Measurements from ENCODE around the gene KLHL30.

KLHL30 gene

DNA sequence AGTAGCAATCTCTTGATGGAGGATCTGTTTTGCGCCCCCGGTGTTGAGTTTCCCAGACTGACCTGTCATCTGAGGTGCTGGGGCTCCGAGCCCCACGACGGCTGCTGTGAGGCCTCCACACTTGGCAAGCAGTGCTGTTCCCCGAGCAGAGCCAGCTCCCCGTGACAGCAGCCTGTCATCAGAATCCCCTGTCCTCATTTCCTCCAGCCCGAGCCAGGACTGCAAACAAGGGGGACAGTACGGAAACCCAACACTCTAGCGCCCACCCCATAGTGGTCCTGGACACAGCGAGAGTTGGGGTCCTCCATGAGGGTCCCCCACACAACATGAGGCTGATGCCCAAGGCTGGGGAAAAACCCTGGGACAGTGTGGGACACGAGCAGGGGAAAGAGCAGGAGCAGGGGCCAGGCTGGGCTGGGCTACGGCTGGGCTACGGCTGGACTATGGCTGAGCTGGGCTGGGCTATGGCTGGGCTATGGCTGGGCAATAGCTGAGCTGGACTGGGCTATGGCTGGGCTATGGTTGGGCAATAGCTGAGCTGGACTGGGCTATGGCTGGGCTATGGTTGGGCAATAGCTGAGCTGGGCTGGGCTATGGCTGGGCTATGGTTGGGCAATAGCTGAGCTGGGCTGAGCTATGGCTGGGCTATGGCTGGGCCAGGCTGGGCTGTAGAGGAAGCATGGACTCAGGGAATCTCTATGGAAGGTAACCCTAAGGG is 1.5 kb upstream of the KLHL30 start:
- TF ChIP-seq USF1 (IDR thresholded peaks at IDR 0.05) (no peak), TEAD4 (IDR thresholded peaks at IDR 0.05) (no peak), CEBPB (IDR thresholded peaks at IDR 0.05) (peak; percentile 86), TAF1 (IDR thresholded peaks at IDR 0.05; ENCODE audit: low read depth) (no peak)

DNA sequence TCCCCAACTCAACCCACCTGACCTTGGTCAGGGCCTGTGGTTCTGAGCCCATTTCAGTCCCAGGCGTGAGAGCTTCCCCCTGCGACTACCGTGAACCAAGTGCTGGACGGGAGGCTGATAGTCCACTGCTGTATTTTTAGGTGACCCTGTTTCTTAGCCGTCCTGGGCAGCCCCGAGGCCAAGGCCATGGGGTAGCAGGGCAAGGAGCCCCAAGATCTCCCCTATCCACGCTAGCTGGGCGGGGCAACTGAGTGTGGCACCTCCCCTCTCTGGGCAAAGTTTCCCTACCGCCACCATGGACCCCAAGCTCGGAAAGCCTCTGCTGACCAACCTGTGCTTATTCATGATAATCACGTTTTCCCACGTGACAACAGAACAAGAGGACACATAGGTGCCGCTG is 583 bp upstream of the KLHL30 start:
- no peak for TF ChIP-seq ZBTB7A (IDR thresholded peaks at IDR 0.05; ENCODE audit: low read depth)
- TF ChIP-seq, protein P1, sequence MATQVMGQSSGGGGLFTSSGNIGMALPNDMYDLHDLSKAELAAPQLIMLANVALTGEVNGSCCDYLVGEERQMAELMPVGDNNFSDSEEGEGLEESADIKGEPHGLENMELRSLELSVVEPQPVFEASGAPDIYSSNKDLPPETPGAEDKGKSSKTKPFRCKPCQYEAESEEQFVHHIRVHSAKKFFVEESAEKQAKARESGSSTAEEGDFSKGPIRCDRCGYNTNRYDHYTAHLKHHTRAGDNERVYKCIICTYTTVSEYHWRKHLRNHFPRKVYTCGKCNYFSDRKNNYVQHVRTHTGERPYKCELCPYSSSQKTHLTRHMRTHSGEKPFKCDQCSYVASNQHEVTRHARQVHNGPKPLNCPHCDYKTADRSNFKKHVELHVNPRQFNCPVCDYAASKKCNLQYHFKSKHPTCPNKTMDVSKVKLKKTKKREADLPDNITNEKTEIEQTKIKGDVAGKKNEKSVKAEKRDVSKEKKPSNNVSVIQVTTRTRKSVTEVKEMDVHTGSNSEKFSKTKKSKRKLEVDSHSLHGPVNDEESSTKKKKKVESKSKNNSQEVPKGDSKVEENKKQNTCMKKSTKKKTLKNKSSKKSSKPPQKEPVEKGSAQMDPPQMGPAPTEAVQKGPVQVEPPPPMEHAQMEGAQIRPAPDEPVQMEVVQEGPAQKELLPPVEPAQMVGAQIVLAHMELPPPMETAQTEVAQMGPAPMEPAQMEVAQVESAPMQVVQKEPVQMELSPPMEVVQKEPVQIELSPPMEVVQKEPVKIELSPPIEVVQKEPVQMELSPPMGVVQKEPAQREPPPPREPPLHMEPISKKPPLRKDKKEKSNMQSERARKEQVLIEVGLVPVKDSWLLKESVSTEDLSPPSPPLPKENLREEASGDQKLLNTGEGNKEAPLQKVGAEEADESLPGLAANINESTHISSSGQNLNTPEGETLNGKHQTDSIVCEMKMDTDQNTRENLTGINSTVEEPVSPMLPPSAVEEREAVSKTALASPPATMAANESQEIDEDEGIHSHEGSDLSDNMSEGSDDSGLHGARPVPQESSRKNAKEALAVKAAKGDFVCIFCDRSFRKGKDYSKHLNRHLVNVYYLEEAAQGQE (IDR thresholded peaks at IDR 0.05; ENCODE audit: low read depth), result no peak
- no peak for TF ChIP-seq RAD21 (IDR thresholded peaks at IDR 0.05; ENCODE audit: low read depth)
- no peak for TF ChIP-seq YY1 (IDR thresholded peaks at IDR 0.05; ENCODE audit: low read depth)
- no peak for TF ChIP-seq TEAD4 (IDR thresholded peaks at IDR 0.05)
- no peak for TF ChIP-seq USF1 (IDR thresholded peaks at IDR 0.05)
- TF ChIP-seq TCF12 (IDR thresholded peaks at IDR 0.05; ENCODE audit: low read depth), result no peak
- no peak for TF ChIP-seq CEBPB (IDR thresholded peaks at IDR 0.05)
- no peak for TF ChIP-seq MAX (IDR thresholded peaks at IDR 0.05)

- no peak; the same call in 1 of the 2 replicates for TF ChIP-seq MAX (IDR thresholded peaks at IDR 0.05)
- peak; percentile 59 for TF ChIP-seq TCF12 (IDR thresholded peaks at IDR 0.05; ENCODE audit: low read depth)
- TF ChIP-seq TEAD4 (IDR thresholded peaks at IDR 0.05), result peak; percentile 71
- TF ChIP-seq CREB1 (IDR thresholded peaks at IDR 0.05; ENCODE audit: low read depth), result no peak
Measured at GRCh38 chr2:238139196-238140039, 950 bp downstream of the KLHL30 start.

DNA sequence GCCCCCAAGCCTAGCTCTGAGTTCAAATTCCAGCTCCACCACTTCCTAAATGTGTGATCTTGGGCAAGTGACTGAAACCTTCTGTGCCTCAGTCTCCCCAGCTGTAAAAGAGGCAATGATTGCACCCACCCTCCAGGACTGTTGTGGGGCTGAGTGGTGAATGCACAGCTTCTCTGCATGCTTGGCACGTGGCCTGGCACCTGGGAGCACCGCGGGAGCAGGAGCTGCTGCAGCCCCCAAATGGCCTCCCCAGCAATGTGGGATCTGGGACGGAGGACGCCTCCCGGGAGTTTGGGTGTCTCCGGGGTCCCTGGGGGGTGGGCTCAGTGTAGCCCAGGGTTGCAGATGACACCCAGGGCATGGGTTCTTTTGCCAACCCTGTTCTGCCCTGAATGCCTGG is 1.6 kb downstream of the KLHL30 start:
- TF ChIP-seq TAF1 (IDR thresholded peaks at IDR 0.05; ENCODE audit: low read depth), result no peak
- no peak for TF ChIP-seq USF1 (IDR thresholded peaks at IDR 0.05)
- no peak for TF ChIP-seq TCF12 (IDR thresholded peaks at IDR 0.05; ENCODE audit: low read depth)
- TF ChIP-seq EGR1 (IDR thresholded peaks at IDR 0.05), result no peak
- TF ChIP-seq CEBPB (IDR thresholded peaks at IDR 0.05), result no peak
- no peak for TF ChIP-seq RAD21 (IDR thresholded peaks at IDR 0.05; ENCODE audit: low read depth)
- TF ChIP-seq NFIC (IDR thresholded peaks at IDR 0.05), result no peak
- no peak for TF ChIP-seq EP300 (IDR thresholded peaks at IDR 0.05; ENCODE audit: borderline replicate concordance)
- no peak for TF ChIP-seq TEAD4 (IDR thresholded peaks at IDR 0.05)
- no peak for TF ChIP-seq YY1 (IDR thresholded peaks at IDR 0.05; ENCODE audit: low read depth)
- TF ChIP-seq MAX (IDR thresholded peaks at IDR 0.05), result no peak
- TF ChIP-seq, protein P1 (IDR thresholded peaks at IDR 0.05; ENCODE audit: low read depth), result no peak
- TF ChIP-seq ZBTB7A (IDR thresholded peaks at IDR 0.05; ENCODE audit: low read depth), result no peak
- no peak for TF ChIP-seq FOXM1 (IDR thresholded peaks at IDR 0.05; ENCODE audit: borderline replicate concordance, low read depth)
- no peak for TF ChIP-seq CREB1 (IDR thresholded peaks at IDR 0.05; ENCODE audit: low read depth)

All from Ishikawa (cell line).